ENCODE measurements around the gene SLC9A5.

Gene SLC9A5

GRCh38 chr16:67238278-67238575, 10.6 kb upstream of the SLC9A5 start:
- TF ChIP-seq GABPA (IDR thresholded peaks at IDR 0.05; ENCODE audit: low read depth) (no peak), POLR2AphosphoS5 (IDR thresholded peaks at IDR 0.05; ENCODE audit: low read depth) (no peak), CTCF (IDR thresholded peaks at IDR 0.05; ENCODE audit: insufficient read depth, low read length) (no peak), REST (IDR thresholded peaks at IDR 0.05; ENCODE audit: insufficient replicate concordance, low read depth) (no peak), SPI1 (IDR thresholded peaks at IDR 0.05; ENCODE audit: borderline replicate concordance, low read depth) (no peak)
- no peaks in the 10 kb centered on the region for H3K27me3 ChIP-seq (ENCODE audit: insufficient read depth, poor library complexity, severe bottlenecking)
- DNase-seq (ENCODE audit: low read depth in 1 of 2, low spot score in 1 of 2) = no peak
- H3K27ac ChIP-seq (replicated peaks) = no peak overlapping the region
- no peak overlapping the region for H3K4me3 ChIP-seq (replicated peaks; ENCODE audit: insufficient read depth, low read length)

- no peak for DNase-seq (ENCODE audit: low read depth in 1 of 2, low spot score in 1 of 2)
- H3K27ac ChIP-seq (replicated peaks) = no peak overlapping the region
- no peaks in the 10 kb centered on the region for H3K27me3 ChIP-seq (ENCODE audit: insufficient read depth, poor library complexity, severe bottlenecking)
- no peak overlapping the region for H3K4me3 ChIP-seq (replicated peaks; ENCODE audit: insufficient read depth, low read length)
- TF ChIP-seq SPI1 (IDR thresholded peaks at IDR 0.05; ENCODE audit: borderline replicate concordance, low read depth) (no peak), POLR2AphosphoS5 (IDR thresholded peaks at IDR 0.05; ENCODE audit: low read depth) (no peak), GABPA (IDR thresholded peaks at IDR 0.05; ENCODE audit: low read depth) (no peak), REST (IDR thresholded peaks at IDR 0.05; ENCODE audit: insufficient replicate concordance, low read depth) (no peak)
Measured at GRCh38 chr16:67238806-67239470, 9.8 kb upstream of the SLC9A5 start.

GRCh38 chr16:67240506-67240905, 8.3 kb upstream of the SLC9A5 start:
- no peaks in the 10 kb centered on the region for H3K27me3 ChIP-seq (ENCODE audit: insufficient read depth, poor library complexity, severe bottlenecking)
- no peak for TF ChIP-seq REST (IDR thresholded peaks at IDR 0.05; ENCODE audit: insufficient replicate concordance, low read depth)
- no peak for TF ChIP-seq GABPA (IDR thresholded peaks at IDR 0.05; ENCODE audit: low read depth)
- no peak for TF ChIP-seq SPI1 (IDR thresholded peaks at IDR 0.05; ENCODE audit: borderline replicate concordance, low read depth)
- no peak for TF ChIP-seq POLR2AphosphoS5 (IDR thresholded peaks at IDR 0.05; ENCODE audit: low read depth)
- no peak for TF ChIP-seq CTCF (IDR thresholded peaks at IDR 0.05; ENCODE audit: insufficient read depth, low read length)
- DNase-seq (ENCODE audit: low read depth in 1 of 2, low spot score in 1 of 2) = no peak
- no peak overlapping the region for H3K27ac ChIP-seq (replicated peaks)
- H3K4me3 ChIP-seq (replicated peaks; ENCODE audit: insufficient read depth, low read length) = no peak overlapping the region

Data from HL-60 (cell line).